A673 (cell line): ENCODE measurements around the gene SNTG2. TPM values are rescaled to one million over a fixed set of nuclear protein-coding genes. Genes with fewer than 3 reads are reported as not detected.

Experiments used
- BruUV-seq: library from RNA; stranded (reverse); fragments of 400-500 nt; replicated peaks from 2 replicates; lab custom pipeline; 2021; lab: Mats Ljungman, UMichigan
- CTCF ChIA-PET: fragments of 300-600 bp; sonication (Branson Sonifier 250); formaldehyde crosslinking; loops from one replicate; lab custom pipeline; 2022; ENCODE audit warnings: antibody characterized with exemption; lab: Charles Lee
- POLR2A ChIA-PET: fragments of 300-600 bp; sonication (Branson Sonifier 250); formaldehyde crosslinking; loops from one replicate; lab custom pipeline; 2022; ENCODE audit warnings: antibody characterized with exemption; ENCODE audit not compliant: low non-redundant PET; lab: Charles Lee
- DNase-seq: peaks from one replicate; pipeline ENCODE4 v3.0.0-alpha.2; 2015; ENCODE audit warnings: low spot score
- H3K27ac ChIP-seq: fragments of 200-600 bp; sonication (generic); 2 replicates; pipeline ENCODE4 v1.5.1; 2016; ENCODE audit warnings: mixed run types, low read depth, mild to moderate bottlenecking, mixed read lengths, antibody characterized with exemption, low read length; ENCODE audit not compliant: poor library complexity, severe bottlenecking
- H3K27me3 ChIP-seq: fragments of 200-600 bp; sonication (generic); replicated peaks from 2 replicates; pipeline ENCODE4 v1.6.1; 2017; ENCODE audit warnings: mixed run types, low read depth, mild to moderate bottlenecking, mixed read lengths, antibody characterized with exemption, low read length; ENCODE audit not compliant: insufficient read depth, poor library complexity
- H3K36me3 ChIP-seq: fragments of 200-600 bp; sonication (generic); 2 replicates; pipeline ENCODE4 v1.6.1; 2016; ENCODE audit warnings: mixed run types, mild to moderate bottlenecking, mixed read lengths, antibody characterized with exemption, low read length; ENCODE audit not compliant: insufficient read depth, poor library complexity, severe bottlenecking
- H3K4me1 ChIP-seq: fragments of 200-600 bp; sonication (generic); 2 replicates; pipeline ENCODE4 v1.6.1; 2017; ENCODE audit warnings: mixed run types, mild to moderate bottlenecking, mixed read lengths, antibody characterized with exemption, low read length; ENCODE audit not compliant: insufficient read depth, poor library complexity, severe bottlenecking
- H3K4me3 ChIP-seq: fragments of 200-600 bp; sonication (generic); 2 replicates; pipeline ENCODE4 v1.5.1; 2016; ENCODE audit warnings: low read depth, mixed run types, mild to moderate bottlenecking, mixed read lengths, low read length; ENCODE audit not compliant: poor library complexity, severe bottlenecking
- H3K9me3 ChIP-seq: fragments of 200-600 bp; sonication (generic); 2 replicates; pipeline ENCODE4 v1.6.1; 2016; ENCODE audit warnings: mixed run types, low read depth, mild to moderate bottlenecking, mixed read lengths, antibody characterized with exemption, low read length; ENCODE audit not compliant: poor library complexity, severe bottlenecking
- EZH2 ChIP-seq: fragments of 200-600 bp; sonication (generic); IDR thresholded peaks from 2 replicates; pipeline ENCODE4 v1.6.1; 2017; ENCODE audit warnings: borderline replicate concordance, low read depth, mild to moderate bottlenecking, mixed read lengths, antibody characterized with exemption, low read length; ENCODE audit not compliant: poor library complexity, severe bottlenecking
- intact Hi-C: fragments of 100-400 bp; cut with micrococcal nuclease; formaldehyde crosslinking; loops from one replicate; pipeline ENCODE4 v1.10.0; 2022; ENCODE audit not compliant: unreplicated experiment
- total RNA-seq: library from RNA; stranded (reverse); gene quantifications from 2 replicates; pipeline ENCODE4 v1.2.3, GENCODE V29; 2021
- TF ChIP-seq, protein P1 (sequence below): fragments of 300-800, 200-600 bp; sonication (generic); conservative IDR thresholded peaks from 2 replicates; pipeline ENCODE4 v1.5.1; 2017; ENCODE audit warnings: low read depth, mild to moderate bottlenecking, antibody characterized with exemption, low read length, moderate library complexity, mixed read lengths

The SNTG2 gene
- total RNA-seq, 1 experiment from 2014 or later, result 3.7 TPM

DNA sequence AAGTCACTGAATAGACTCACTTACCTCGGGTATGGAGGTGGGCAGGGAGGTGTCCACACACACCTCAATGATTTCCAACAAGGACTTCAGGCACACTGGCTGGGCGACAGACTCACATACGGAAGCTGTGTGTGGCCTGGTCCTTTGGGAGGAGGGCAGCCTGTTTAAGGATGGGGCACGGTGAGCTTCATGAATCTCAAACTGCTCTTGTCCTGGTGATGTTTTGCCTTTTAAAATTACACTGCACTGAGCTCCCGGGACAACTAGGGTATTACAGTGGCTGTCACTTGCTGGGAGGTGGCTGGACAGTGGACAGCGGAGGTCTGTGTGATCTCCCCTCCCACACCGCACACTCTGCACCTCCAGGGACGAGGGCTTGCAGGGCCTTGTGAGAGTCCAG is 211.6 kb downstream of the SNTG2 start:
- TSS peak; percentile 82 for BruUV-seq
- no peak for DNase-seq
- POLR2A ChIA-PET, result no interaction called here
- Histone ChIP-seq H3K27me3 (no peaks in the 10 kb centered on the region), H3K9me3 (peaks cover 6% of the 10 kb centered on the region), H3K27ac (peak overlapping the region; percentile 93), H3K4me1 (peaks cover 10% of the 10 kb centered on the region), H3K4me3 (no peak overlapping the region), H3K36me3 (no peaks in the 10 kb centered on the region)
- CTCF ChIA-PET, result no interaction called here
- TF ChIP-seq EZH2, result no peak
- TF ChIP-seq, protein P1, sequence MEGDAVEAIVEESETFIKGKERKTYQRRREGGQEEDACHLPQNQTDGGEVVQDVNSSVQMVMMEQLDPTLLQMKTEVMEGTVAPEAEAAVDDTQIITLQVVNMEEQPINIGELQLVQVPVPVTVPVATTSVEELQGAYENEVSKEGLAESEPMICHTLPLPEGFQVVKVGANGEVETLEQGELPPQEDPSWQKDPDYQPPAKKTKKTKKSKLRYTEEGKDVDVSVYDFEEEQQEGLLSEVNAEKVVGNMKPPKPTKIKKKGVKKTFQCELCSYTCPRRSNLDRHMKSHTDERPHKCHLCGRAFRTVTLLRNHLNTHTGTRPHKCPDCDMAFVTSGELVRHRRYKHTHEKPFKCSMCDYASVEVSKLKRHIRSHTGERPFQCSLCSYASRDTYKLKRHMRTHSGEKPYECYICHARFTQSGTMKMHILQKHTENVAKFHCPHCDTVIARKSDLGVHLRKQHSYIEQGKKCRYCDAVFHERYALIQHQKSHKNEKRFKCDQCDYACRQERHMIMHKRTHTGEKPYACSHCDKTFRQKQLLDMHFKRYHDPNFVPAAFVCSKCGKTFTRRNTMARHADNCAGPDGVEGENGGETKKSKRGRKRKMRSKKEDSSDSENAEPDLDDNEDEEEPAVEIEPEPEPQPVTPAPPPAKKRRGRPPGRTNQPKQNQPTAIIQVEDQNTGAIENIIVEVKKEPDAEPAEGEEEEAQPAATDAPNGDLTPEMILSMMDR, result no peak
- intact Hi-C loops, result no loop called here

DNA sequence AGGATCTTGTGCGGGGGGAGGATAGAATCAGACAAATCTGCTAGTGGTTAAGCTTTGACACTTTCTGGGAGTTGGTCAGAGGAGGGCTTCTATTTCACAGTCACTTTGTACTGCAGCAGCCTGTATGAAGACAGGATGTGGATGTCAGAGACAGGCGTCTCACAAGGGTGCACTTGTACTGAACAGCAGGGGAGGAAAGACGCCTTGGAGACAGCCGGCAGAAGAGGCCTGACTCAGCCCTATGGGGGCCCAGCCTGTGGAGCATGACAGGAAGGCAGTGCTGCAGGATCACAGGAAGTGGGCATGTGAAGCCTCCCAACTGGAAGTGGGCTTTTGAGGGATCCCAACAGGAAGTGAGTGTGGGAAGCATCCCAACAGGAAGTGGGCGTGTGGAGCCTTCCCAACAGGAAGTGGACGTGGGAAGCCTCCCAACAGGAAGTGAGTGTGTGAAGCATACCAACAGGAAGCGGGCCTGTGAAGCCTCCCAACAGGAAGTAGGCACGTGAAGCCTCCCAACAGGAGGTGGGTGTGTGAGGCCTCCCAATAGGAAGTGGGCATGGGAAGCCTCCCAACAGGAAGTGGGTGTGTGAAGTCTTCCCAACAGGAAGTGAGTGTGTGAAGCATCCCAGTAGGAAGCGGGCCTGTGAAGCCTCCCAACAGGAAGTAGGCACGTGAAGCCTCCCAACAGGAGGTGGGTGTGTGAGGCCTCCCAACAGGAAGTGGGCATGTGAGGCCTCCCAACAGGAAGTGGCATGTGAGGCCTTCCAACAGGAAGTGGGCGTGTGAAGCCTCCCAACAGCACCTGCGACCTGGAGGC is 212.3 kb downstream of the SNTG2 start:
- Histone ChIP-seq H3K4me1 (peaks cover 10% of the 10 kb centered on the region), H3K27ac (peak overlapping the region; percentile 93), H3K9me3 (peaks cover 6% of the 10 kb centered on the region), H3K36me3 (no peaks in the 10 kb centered on the region), H3K27me3 (no peaks in the 10 kb centered on the region), H3K4me3 (no peak overlapping the region)
- intact Hi-C loops, result no loop called here
- ChIA-PET CTCF (no interaction called here), POLR2A (no interaction called here)
- peak; percentile 89 for DNase-seq
- no TSS peak for BruUV-seq
- TF ChIP-seq, protein P1, result no peak
- TF ChIP-seq EZH2, result no peak

DNA sequence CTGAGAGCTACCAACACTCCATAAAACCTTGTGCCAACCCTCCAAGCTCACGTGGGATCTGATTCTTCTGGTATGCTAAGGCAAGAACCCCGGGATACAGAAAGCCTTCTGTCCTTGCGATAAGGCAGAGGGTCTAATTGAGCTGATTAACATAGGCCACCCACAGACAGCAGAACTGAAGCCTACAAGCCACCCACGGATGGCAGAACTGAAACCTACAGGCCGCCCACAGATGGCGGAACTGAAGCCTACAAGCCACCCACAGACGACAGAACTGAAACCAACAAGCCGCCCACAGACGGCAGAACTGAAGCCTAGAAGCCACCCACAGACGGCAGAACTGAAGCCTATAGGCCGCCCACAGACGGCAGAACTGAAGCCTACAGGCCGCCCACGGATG is 216.3 kb downstream of the SNTG2 start:
- CTCF ChIA-PET, result no interaction called here
- H3K27ac ChIP-seq, result no peak overlapping the region
- intact Hi-C loops, result no loop called here

More for the DNA sequence above, 216.3 kb downstream of the SNTG2 start:
- no TSS peak for BruUV-seq
- DNase-seq, result no peak
- no peaks in the 10 kb centered on the region for H3K27me3 ChIP-seq
- TF ChIP-seq, protein P1, result no peak
- no peak for TF ChIP-seq EZH2
- H3K9me3 ChIP-seq, result peaks cover 6% of the 10 kb centered on the region
- peaks cover 10% of the 10 kb centered on the region for H3K4me1 ChIP-seq
- H3K4me3 ChIP-seq, result no peak overlapping the region
- H3K36me3 ChIP-seq, result no peaks in the 10 kb centered on the region
- POLR2A ChIA-PET, result no interaction called here
